HG03097 (cell line): ENCODE data around the gene SLC22A1.
"Not testable (repeated sequence)": the region's sequence is repeated elsewhere in the genome, so short reads cannot be mapped to it uniquely, and the experiment has no call there.

Source experiments
- ATAC-seq: cut with Tn5 transposase; IDR thresholded peaks from one replicate; pipeline ENCODE4 v1.9.1; 2021; ENCODE audit not compliant: unreplicated experiment, low FRiP score

SLC22A1 gene

GRCh38 chr6:160137130-160137988, 15.7 kb downstream of the SLC22A1 start:
- ATAC-seq = no peak

GRCh38 chr6:160137989-160138835, 16.6 kb downstream of the SLC22A1 start:
- ATAC-seq = no peak

- ATAC-seq = no peak
Observed at GRCh38 chr6:160138839-160139419, 17.3 kb downstream of the SLC22A1 start.

GRCh38 chr6:160139420-160139851, 17.8 kb downstream of the SLC22A1 start:
- no peak for ATAC-seq

GRCh38 chr6:160140493-160140892, 18.9 kb downstream of the SLC22A1 start:
- not testable (repeated sequence) for ATAC-seq

GRCh38 chr6:160141001-160141726, 19.5 kb downstream of the SLC22A1 start:
- no peak for ATAC-seq

- no peak for ATAC-seq
Observed at GRCh38 chr6:160142115-160142715, 20.6 kb downstream of the SLC22A1 start.

GRCh38 chr6:160146454-160147145, 25.0 kb downstream of the SLC22A1 start:
- ATAC-seq = no peak

- ATAC-seq = no peak
Observed at GRCh38 chr6:160147146-160147536, 25.5 kb downstream of the SLC22A1 start.

- ATAC-seq = no peak
Observed at GRCh38 chr6:160154471-160154870, 32.9 kb downstream of the SLC22A1 start.

- ATAC-seq = no peak
Observed at GRCh38 chr6:160156842-160157241, 35.2 kb downstream of the SLC22A1 start.

GRCh38 chr6:160160450-160160849, 38.8 kb downstream of the SLC22A1 start:
- no peak for ATAC-seq

GRCh38 chr6:160160929-160161646, 39.5 kb downstream of the SLC22A1 start:
- no peak for ATAC-seq

GRCh38 chr6:160161647-160161986, 40.0 kb downstream of the SLC22A1 start:
- no peak for ATAC-seq

- ATAC-seq = no peak
Observed at GRCh38 chr6:160162030-160162566, 40.5 kb downstream of the SLC22A1 start.

- ATAC-seq = no peak
Observed at GRCh38 chr6:160163425-160163824, 41.8 kb downstream of the SLC22A1 start.

GRCh38 chr6:160163912-160164311, 42.3 kb downstream of the SLC22A1 start:
- ATAC-seq = no peak

GRCh38 chr6:160165928-160166327, 44.3 kb downstream of the SLC22A1 start:
- not testable (repeated sequence) for ATAC-seq
